Measurements from ENCODE around the gene PIGS.
A peak's percentile ranks its signal among the peaks of the same experiment; 100 is the strongest.
"Not testable (repeated sequence)": the region's sequence is repeated elsewhere in the genome, so short reads cannot be mapped to it uniquely, and the experiment has no call there.

The PIGS gene

DNA sequence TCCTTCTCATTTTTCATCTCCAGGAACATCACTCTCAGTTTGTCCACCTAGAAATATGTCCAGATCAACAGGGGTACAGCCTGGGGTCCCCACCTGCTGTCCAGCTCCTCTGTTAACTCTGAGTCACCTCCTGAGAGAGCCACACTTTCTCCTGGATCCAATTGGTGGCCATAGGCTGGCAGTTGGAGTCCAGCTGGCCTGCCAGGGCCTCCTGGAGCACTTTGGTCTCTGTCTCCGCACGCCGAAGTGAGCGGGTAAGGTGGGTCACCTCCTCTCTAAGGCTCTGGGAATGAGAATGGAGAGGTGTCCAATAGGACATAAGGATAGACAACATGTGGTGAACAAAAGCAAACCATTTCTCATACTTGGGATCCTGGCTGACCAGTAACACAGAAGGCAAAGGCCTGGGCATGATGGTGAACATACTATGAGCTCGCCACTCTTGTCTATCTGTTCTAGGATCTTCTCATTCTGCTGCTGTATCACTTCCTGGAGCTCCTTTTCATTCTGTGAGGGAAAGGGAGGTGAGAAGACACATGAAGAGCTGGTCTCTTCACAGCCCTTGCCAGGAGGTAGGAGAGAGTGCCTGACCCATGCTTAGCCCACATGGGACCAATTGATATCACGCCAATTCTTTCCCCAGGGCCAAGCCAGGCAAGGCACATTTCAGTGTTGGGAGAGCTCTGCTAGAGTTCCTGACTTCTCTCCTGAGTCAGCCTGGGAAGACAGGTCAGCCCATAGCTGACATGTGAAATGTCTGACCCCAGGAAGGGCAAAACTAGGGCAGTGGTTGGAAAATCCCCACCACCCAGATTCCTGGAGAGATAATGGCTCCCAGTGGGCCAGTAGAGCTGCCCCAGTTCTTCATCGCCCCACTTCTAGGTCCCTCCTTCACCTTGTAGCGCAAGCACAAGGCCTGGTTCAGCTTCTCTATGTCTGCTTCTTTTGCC, 7.2 kb upstream of the PIGS start:
- DNase-seq (ENCODE audit: low read depth), result no peak
- H3K4me3 ChIP-seq (ENCODE audit: low read depth, low read length), result no peak overlapping the region
- TF ChIP-seq, protein P1, sequence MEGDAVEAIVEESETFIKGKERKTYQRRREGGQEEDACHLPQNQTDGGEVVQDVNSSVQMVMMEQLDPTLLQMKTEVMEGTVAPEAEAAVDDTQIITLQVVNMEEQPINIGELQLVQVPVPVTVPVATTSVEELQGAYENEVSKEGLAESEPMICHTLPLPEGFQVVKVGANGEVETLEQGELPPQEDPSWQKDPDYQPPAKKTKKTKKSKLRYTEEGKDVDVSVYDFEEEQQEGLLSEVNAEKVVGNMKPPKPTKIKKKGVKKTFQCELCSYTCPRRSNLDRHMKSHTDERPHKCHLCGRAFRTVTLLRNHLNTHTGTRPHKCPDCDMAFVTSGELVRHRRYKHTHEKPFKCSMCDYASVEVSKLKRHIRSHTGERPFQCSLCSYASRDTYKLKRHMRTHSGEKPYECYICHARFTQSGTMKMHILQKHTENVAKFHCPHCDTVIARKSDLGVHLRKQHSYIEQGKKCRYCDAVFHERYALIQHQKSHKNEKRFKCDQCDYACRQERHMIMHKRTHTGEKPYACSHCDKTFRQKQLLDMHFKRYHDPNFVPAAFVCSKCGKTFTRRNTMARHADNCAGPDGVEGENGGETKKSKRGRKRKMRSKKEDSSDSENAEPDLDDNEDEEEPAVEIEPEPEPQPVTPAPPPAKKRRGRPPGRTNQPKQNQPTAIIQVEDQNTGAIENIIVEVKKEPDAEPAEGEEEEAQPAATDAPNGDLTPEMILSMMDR (IDR thresholded peaks at IDR 0.05; ENCODE audit: control insufficient read depth, extremely low read depth, insufficient read depth), result no peak

DNA sequence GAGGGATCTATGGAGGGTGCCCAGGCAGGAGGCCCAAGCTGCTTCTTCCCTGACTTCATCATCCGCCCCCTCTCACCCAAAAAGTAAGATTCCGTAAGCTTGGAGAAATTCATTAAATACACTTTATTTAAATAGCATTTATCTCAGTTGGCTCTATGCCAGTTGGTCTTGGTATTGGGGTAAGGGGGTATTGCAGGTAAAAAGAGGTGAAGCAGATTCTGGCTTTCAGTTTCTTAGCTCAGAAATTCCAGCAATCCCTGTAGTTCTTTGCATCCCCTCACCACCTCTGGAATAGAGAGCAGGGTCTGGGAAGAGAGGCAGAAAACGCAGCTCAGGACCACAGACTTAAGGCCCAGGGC, 6.1 kb upstream of the PIGS start:
- TF ChIP-seq, protein P1 (IDR thresholded peaks at IDR 0.05; ENCODE audit: control insufficient read depth, extremely low read depth, insufficient read depth), result no peak

DNA sequence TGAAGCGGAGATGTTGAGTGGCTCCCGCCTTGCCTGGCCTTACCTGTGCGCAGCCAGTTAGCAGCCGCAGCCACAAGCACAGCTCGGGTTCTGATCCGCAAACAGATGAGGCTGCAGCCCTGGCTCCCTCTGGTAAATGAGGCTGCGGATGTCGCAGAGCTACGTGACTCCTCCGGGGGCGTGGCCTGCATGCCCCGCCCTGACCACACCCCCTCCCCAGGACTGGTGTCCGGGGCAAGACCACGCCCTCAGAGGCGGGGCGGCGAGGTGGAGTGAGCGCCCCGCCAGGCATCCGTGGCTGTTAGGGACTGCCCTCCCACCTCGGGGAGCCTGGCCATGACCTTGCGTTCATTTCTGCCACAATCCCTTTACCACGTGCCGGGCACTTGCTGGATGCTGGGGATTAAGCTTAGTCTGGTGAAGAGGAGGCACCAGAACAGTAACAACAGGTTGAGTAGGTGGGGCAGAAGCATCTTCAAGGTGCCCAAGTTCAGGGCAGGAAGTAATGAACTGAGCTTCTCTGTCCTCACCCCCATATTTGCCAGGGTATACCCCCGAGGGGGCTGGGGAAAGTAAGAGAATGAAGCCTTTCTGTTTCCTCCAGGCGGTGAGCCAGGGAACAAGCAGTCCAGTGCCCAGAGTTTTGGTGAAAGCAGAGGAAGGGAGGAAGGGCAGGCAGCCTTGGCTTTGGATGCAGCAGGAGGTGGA, 5.6 kb upstream of the PIGS start, which contains the start of gene ALDOC:
Gene ALDOC, minus strand, starts transcription at position 138 of the 708 bp plus-strand sequence. CDS start 1,363 bp downstream, outside the sequence.
- peak; percentile 91 for DNase-seq (ENCODE audit: low read depth)
- TF ChIP-seq, protein P1 (IDR thresholded peaks at IDR 0.05; ENCODE audit: control insufficient read depth, extremely low read depth, insufficient read depth), result no peak
- H3K4me3 ChIP-seq (ENCODE audit: low read depth, low read length), result peak within 1 kb of the TSS; percentile 56

More for the DNA sequence above, 6.1 kb upstream of the PIGS start:
- no peak overlapping the region for H3K4me3 ChIP-seq (ENCODE audit: low read depth, low read length)
- no peak for DNase-seq (ENCODE audit: low read depth)

DNA sequence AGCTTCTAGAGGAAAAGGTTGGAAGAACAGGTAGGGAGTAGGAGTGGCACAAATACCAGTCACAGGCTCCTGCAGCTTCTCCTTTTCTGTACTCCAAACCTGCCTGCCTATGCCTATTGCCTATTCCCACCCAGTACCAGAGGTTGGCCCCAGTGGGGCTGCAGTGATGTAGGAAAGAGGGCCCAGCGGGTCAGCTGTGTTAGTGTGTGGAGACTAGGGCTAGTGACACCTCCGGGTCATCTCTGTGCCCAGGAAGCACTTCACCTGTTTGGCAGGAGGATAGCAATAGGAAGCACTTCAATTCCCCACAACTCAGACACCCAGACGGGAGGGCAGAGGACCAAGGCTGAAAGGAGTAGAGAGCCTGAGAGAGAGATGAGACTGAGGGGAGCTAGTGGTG, 4.7 kb upstream of the PIGS start:
- H3K4me3 ChIP-seq (ENCODE audit: low read depth, low read length), result peak overlapping the region; percentile 56
- not testable (repeated sequence) for DNase-seq (ENCODE audit: low read depth)

DNA sequence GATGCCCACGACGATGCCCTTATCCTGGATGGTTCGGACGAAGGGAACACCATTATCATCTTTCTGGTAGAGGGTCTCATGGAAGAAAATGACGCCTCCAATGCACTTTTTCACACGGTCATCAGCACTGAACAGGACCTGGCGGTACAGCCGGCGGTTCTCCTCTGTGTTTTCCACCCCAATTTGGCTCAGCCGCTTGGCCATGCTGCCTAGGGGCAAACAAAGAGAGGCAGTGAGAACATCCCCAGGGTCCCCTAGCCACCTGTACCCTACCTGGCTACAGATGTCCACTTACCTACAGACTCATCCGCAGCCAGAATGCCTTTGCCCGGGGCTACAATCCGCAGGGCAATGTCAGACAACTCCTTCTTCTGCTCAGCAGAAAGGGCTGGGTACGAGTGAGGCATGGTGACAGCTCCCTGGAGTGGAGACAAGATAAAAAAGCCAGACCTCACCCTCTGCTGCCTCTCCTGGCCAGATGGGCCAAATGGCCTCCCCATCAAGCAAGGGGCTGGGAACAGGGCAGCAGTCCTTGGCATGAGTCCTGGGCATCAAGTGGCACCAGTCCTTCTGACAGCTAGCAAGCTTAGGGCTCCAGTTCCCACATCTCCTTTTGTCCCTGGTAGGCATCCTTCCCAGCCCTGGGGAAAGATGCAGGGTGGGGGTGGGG, 3.9 kb upstream of the PIGS start:
- H3K4me3 ChIP-seq (ENCODE audit: low read depth, low read length), result peak overlapping the region; percentile 56
- TF ChIP-seq, protein P1 (IDR thresholded peaks at IDR 0.05; ENCODE audit: control insufficient read depth, extremely low read depth, insufficient read depth), result no peak
- no peak for DNase-seq (ENCODE audit: low read depth)

DNA sequence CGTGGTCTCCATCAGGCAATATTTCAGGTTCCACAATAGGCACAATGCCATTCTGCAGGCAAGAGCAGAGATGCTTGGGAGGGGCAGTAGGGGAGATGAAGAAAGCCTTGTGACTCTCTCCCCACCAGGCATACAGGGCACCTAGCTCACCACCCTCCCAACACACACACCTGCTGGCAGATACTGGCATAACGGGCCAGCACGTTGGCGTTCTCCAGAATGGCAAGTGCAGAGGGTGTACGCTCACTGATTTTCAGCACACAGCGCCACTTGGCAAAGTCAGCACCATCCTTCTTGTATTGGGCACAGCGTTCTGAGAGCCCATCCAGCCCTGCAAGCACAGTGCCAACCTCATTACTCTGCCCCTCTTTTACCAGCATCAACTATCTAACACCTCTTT, 3.2 kb upstream of the PIGS start:
- TF ChIP-seq, protein P1 (IDR thresholded peaks at IDR 0.05; ENCODE audit: control insufficient read depth, extremely low read depth, insufficient read depth), result no peak
- no peak for DNase-seq (ENCODE audit: low read depth)
- H3K4me3 ChIP-seq (ENCODE audit: low read depth, low read length), result no peak overlapping the region

DNA sequence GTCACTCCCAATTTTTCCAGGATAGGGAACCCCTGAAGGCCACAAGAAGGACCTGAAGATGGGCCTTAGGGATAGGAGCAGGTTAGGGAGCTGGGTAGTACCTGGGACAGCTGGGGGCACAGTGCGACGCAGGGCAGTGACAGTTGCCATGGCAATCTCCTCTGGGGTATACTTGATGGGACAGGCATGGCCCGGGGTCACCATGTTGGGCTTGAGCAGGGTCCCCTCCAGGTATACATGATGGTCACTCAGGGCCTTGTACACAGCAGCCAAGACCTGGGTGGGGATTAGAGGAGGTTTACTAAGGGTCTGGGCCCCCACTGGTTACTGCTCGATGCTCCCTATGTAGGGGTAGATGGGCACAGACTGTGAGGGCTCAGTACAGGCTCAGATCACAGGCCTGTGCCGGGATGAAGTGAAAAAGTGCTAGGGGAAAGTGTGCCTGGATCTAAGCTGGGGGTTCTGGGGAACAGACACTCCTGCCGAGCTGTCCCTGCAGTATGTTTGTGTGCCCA, 2.7 kb upstream of the PIGS start:
- TF ChIP-seq, protein P1 (IDR thresholded peaks at IDR 0.05; ENCODE audit: control insufficient read depth, extremely low read depth, insufficient read depth), result no peak
- DNase-seq (ENCODE audit: low read depth), result no peak
- H3K4me3 ChIP-seq (ENCODE audit: low read depth, low read length), result no peak overlapping the region
